GM06990 (cell line): ENCODE results near the gene RNF4.

Experiments used
- DNase-seq: peaks from one replicate; pipeline ENCODE4 v3.0.0-alpha.2; 2011; ENCODE audit not compliant: insufficient read length; ENCODE audit errors: extremely low read depth
- H3K27me3 ChIP-seq: replicated peaks from 2 replicates; pipeline ENCODE4 v1.6.0; 2011; ENCODE audit warnings: low read length; ENCODE audit not compliant: control insufficient read depth, insufficient read depth
- H3K36me3 ChIP-seq: 2 replicates; pipeline ENCODE4 v1.5.1; 2011; ENCODE audit warnings: low read length; ENCODE audit not compliant: control insufficient read depth, insufficient read depth
- H3K4me3 ChIP-seq: replicated peaks from 2 replicates; pipeline ENCODE4 v1.5.1; 2011; ENCODE audit warnings: low read depth, mild to moderate bottlenecking, control low read depth, low read length
- CTCF ChIP-seq: IDR thresholded peaks from 2 replicates; pipeline ENCODE4 v1.5.1; 2011; ENCODE audit warnings: low read length, control low read depth, mild to moderate bottlenecking, inconsistent platforms; ENCODE audit not compliant: insufficient read depth, poor library complexity, severe bottlenecking

RNF4 gene

DNA sequence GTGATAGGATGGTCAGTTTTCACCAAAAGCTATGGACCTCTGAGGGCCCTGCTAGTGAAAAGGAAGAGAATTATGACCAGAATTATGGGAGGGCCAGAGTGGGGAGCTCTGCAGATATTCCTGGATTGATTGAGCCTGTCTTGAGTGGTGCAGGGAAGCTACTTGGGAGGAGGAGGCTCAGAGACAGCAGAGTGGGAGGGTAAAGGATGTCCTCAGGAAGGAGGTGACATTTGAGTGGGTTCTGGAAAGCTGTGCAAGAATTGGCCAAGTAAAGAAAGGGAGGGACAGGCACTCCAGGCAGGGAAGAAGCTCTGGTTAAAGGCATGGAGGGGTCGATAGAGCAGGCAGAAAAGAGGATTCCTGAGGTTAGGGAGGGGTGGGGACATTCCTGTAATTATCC is 24.1 kb downstream of the RNF4 start:
- no peak for TF ChIP-seq CTCF
- Histone ChIP-seq H3K4me3 (no peak overlapping the region), H3K36me3 (peaks cover 25% of the 10 kb centered on the region), H3K27me3 (no peaks in the 10 kb centered on the region)
- no peak for DNase-seq

DNA sequence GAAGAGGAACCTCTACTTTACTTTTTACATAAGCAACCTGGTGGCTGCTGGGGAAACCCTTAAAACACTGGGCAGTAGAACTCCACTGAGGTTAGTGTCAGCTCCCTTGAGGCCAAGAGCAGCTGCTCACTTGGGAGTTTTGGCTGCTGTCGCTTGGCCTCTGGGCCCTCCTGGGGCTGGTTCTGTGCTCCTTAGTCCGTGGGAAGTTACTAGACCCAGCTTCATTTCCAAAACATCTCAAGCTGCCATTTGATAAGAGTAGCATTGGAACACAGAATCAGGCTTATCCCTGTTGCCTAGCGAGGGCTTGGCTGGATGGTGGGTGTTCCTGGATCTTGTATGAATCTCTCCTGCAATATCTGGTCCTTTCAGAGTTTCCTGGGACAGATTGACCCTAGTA is 26.1 kb downstream of the RNF4 start:
- TF ChIP-seq CTCF = no peak
- peaks cover 20% of the 10 kb centered on the region for H3K36me3 ChIP-seq
- no peak overlapping the region for H3K4me3 ChIP-seq
- H3K27me3 ChIP-seq = no peaks in the 10 kb centered on the region
- DNase-seq = no peak

GRCh38 chr4:2497324-2497723 is 28.4 kb downstream of the RNF4 start:
- Histone ChIP-seq H3K27me3 (no peaks in the 10 kb centered on the region), H3K4me3 (no peak overlapping the region), H3K36me3 (peaks cover 30% of the 10 kb centered on the region)
- DNase-seq = no peak
- no peak for TF ChIP-seq CTCF

- peak; percentile 79 for DNase-seq
- TF ChIP-seq CTCF = no peak
- Histone ChIP-seq H3K36me3 (peaks cover 27% of the 10 kb centered on the region), H3K4me3 (no peak overlapping the region), H3K27me3 (no peaks in the 10 kb centered on the region)
Observed at GRCh38 chr4:2497931-2498330, 29.0 kb downstream of the RNF4 start.

DNA sequence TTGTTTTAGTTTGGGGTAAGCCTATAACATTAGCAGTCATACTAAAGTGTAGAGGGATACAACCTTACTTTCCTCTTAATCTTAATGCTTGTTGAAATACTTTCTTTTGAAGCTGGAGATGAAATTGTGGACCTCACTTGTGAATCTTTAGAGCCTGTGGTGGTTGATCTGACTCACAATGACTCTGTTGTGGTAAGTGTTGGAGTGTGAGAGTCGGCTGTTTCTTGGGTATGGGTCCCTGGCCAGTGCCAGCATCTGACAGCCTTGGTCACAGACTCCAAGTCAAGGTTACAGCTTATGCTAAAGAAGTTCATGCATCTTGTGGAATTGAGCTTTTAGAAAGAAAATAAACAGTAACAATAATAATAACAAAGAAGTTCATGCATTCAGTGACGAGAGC is 31.6 kb downstream of the RNF4 start:
- no peak overlapping the region for H3K4me3 ChIP-seq
- peaks cover 23% of the 10 kb centered on the region for H3K36me3 ChIP-seq
- TF ChIP-seq CTCF = no peak
- H3K27me3 ChIP-seq = no peaks in the 10 kb centered on the region
- no peak for DNase-seq

DNA sequence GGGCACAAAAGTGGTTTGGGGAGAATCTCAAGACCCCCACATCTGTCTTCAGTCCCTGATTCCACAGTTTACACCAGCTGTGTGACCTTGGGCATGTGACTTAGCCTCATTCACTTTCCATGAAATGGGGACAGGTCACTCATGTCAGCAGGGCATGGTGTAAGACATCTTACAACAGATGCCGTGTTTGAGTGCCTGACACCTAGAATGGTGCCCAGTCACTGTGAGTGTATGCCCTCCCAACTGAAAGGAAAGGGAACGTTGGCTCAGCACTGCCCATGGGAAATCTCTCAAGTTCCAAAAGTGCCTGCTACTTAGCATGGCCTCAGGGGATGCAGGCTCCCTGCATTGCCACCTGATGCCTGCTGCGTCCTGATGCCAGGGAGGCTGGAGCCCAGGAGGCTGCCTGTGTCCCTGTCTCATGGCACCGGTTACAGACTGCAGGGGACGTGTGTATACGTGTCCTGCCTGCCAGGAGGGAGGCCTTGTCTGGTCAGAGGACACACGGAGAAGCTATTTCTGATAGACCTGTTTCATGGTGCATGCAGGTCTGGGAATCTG is 32.2 kb downstream of the RNF4 start:
- DNase-seq = no peak
- Histone ChIP-seq H3K27me3 (no peaks in the 10 kb centered on the region), H3K4me3 (no peak overlapping the region), H3K36me3 (peaks cover 24% of the 10 kb centered on the region)
- no peak for TF ChIP-seq CTCF
